ENCODE measurements around the gene GJC3. TPM values are rescaled to one million over a fixed set of nuclear protein-coding genes. Genes with fewer than 3 reads are reported as not detected.

GJC3 gene
- total and polyA plus RNA-seq, 2 of the 13 experiments (the other 11 are each of a cell fraction or from before 2014, with no cell fraction given) = 0.75 to 1.4 TPM

DNA sequence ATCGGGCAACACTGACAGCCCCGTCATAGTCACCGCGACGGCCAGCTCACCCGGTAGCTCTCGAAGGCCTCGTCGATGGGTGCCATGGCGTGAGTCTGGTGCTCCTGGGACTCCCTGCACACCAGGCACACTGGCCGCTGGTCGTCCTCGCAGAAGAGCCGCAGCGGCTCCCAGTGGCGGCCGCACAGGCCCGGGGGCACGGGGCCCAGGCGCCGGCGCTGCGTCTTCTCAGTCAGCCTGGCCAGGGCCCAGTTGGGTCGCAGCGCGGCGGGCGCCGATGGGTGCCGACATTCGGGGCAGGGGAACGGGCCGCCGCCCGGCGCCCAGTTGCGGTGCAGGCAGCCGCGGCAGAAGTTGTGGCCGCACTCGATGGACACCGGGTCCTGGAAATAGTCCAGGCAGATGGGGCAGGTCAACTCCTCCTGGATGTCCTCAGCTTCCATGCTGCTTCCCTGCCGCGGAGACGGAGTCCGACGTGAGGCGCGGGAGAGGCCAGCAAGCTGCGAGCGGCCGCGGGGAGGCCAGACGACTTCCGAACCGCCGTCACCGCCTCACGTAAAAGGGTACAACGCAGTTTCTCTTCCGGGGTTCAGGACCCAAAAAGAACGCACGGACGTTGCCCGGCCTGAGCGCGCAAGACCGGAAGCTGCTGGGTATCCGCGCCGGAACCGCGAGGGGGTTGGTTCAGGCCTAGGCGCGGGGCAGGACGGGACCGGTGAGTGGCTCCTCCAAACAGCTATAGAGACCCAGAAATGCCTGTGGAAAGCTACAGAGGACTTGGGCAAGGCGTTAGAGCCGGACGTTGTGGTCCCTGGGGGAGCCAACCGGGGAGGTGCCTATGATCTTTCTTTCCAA is 10.2 kb downstream of the GJC3 start, which contains the start of gene TRIM4 (continued):
- TF ChIP-seq ZNF879 (CRISPR knock-in tag; IDR thresholded peaks at IDR 0.05) (no peak), HNF4A (CRISPR knock-in tag; IDR thresholded peaks at IDR 0.05) (0 out of 2 replicates have a peak, but pooled peaks have one; percentile 42), ZNF775 (CRISPR knock-in tag; IDR thresholded peaks at IDR 0.05; ENCODE audit: borderline replicate concordance) (no peak), FOXP1 (IDR thresholded peaks at IDR 0.05) (no peak), FOXP1 (CRISPR knock-in tag; IDR thresholded peaks at IDR 0.05) (no peak), TMF1 (CRISPR knock-in tag; IDR thresholded peaks at IDR 0.05; ENCODE audit: low read depth) (no peak), TBX2 (CRISPR knock-in tag; IDR thresholded peaks at IDR 0.05; ENCODE audit: borderline replicate concordance) (peak; percentile 85), ZNF720 (CRISPR knock-in tag; IDR thresholded peaks at IDR 0.05) (no peak), MTF1 (CRISPR knock-in tag; IDR thresholded peaks at IDR 0.05) (no peak), ZNF850 (CRISPR knock-in tag; conservative IDR thresholded peaks at IDR 0.05) (no peak), SALL2 (CRISPR knock-in tag; IDR thresholded peaks at IDR 0.05) (peak; percentile 86), SNRNP70 (IDR thresholded peaks at IDR 0.05; ENCODE audit: low read depth, low read length) (no peak), ZNF232 (CRISPR knock-in tag; IDR thresholded peaks at IDR 0.05; ENCODE audit: borderline replicate concordance) (peak; percentile 15; the same call in 1 of the 2 replicates), ZNF547 (CRISPR knock-in tag; IDR thresholded peaks at IDR 0.05) (peak; percentile 55; the same call in 1 of the 2 replicates), ZNF350 (CRISPR knock-in tag; IDR thresholded peaks at IDR 0.05; ENCODE audit: borderline replicate concordance, low read depth) (peak; percentile 85; the same call in 1 of the 2 replicates), ZNF7 (CRISPR knock-in tag; IDR thresholded peaks at IDR 0.05) (no peak), EED (CRISPR knock-in tag; IDR thresholded peaks at IDR 0.05) (peak; percentile 97), KLF15 (CRISPR knock-in tag; IDR thresholded peaks at IDR 0.05; ENCODE audit: borderline replicate concordance) (0 out of 2 replicates have a peak, but pooled peaks have one; percentile 48), GATA4 (IDR thresholded peaks at IDR 0.05; ENCODE audit: borderline replicate concordance, low read depth) (no peak), ZNF34 (CRISPR knock-in tag; IDR thresholded peaks at IDR 0.05; ENCODE audit: borderline replicate concordance) (0 out of 2 replicates have a peak, but pooled peaks have one; percentile 70), SMYD3 (CRISPR knock-in tag; IDR thresholded peaks at IDR 0.05) (no peak; the same call in 1 of the 2 replicates), ZNF124 (CRISPR knock-in tag; IDR thresholded peaks at IDR 0.05) (0 out of 2 replicates have a peak, but pooled peaks have one; percentile 24), ZNF703 (CRISPR knock-in tag; IDR thresholded peaks at IDR 0.05; ENCODE audit: borderline replicate concordance) (peak; percentile 45; the same call in 1 of the 2 replicates), PAWR (CRISPR knock-in tag; IDR thresholded peaks at IDR 0.05; ENCODE audit: borderline replicate concordance) (no peak)
- TF ChIP-seq, protein P1, sequence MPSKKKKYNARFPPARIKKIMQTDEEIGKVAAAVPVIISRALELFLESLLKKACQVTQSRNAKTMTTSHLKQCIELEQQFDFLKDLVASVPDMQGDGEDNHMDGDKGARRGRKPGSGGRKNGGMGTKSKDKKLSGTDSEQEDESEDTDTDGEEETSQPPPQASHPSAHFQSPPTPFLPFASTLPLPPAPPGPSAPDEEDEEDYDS (CRISPR knock-in tag; IDR thresholded peaks at IDR 0.05) = peak; percentile 88
- TF ChIP-seq, protein P2, sequence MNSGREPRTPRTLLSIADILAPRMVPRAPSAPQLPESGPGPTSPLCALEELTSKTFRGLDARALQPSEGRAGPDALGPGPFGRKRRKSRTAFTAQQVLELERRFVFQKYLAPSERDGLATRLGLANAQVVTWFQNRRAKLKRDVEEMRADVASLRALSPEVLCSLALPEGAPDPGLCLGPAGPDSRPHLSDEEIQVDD (CRISPR knock-in tag; IDR thresholded peaks at IDR 0.05; ENCODE audit: borderline replicate concordance) = 0 out of 2 replicates have a peak, but pooled peaks have one; percentile 63
- TF ChIP-seq, protein P3, sequence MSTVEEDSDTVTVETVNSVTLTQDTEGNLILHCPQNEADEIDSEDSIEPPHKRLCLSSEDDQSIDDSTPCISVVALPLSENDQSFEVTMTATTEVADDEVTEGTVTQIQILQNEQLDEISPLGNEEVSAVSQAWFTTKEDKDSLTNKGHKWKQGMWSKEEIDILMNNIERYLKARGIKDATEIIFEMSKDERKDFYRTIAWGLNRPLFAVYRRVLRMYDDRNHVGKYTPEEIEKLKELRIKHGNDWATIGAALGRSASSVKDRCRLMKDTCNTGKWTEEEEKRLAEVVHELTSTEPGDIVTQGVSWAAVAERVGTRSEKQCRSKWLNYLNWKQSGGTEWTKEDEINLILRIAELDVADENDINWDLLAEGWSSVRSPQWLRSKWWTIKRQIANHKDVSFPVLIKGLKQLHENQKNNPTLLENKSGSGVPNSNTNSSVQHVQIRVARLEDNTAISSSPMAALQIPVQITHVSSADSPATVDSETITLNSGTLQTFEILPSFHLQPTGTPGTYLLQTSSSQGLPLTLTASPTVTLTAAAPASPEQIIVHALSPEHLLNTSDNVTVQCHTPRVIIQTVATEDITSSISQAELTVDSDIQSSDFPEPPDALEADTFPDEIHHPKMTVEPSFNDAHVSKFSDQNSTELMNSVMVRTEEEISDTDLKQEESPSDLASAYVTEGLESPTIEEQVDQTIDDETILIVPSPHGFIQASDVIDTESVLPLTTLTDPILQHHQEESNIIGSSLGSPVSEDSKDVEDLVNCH (CRISPR knock-in tag; IDR thresholded peaks at IDR 0.05) = no peak

All from HepG2 (cell line).